ENCODE data around the gene MAPK8. TPM values are rescaled to one million over a fixed set of nuclear protein-coding genes. Genes with fewer than 3 reads are reported as not detected.
"Not testable (repeated sequence)": the region's sequence is repeated elsewhere in the genome, so short reads cannot be mapped to it uniquely, and the experiment has no call there.

MAPK8 gene
- polyA plus RNA-seq, 2 donors, result 14.5 to 16.1 TPM

GRCh38 chr10:48416584-48417232, 110.2 kb downstream of the MAPK8 start:
- no peak overlapping the region for H3K4me3 ChIP-seq (ENCODE audit: low read depth in 1 of 2, low read length in 2 of 2)
- H3K4me1 ChIP-seq (ENCODE audit: control insufficient read depth in 2 of 2, insufficient read depth in 2 of 2, low read length in 1 of 2), result no peaks in the 10 kb centered on the region
- H3K27ac ChIP-seq (ENCODE audit: low read depth in 2 of 2, low read length in 1 of 2), result no peak overlapping the region
- no peaks in the 10 kb centered on the region for H3K36me3 ChIP-seq (ENCODE audit: control insufficient read depth in 2 of 2, insufficient read depth in 2 of 2, low read length in 1 of 2)
- no peaks in the 10 kb centered on the region for H3K27me3 ChIP-seq (ENCODE audit: control insufficient read depth in 1 of 2, insufficient read depth in 2 of 2, low read length in 2 of 2)
- H3K9me3 ChIP-seq (ENCODE audit: control insufficient read depth in 2 of 2, insufficient read depth in 1 of 2, low read depth in 1 of 2, low read length in 1 of 2), result peaks cover 0 to 4% of the 10 kb centered on the region in 2 donors
- 80 to 86% methylated on average over 2 of the region's 2 CpGs for WGBS, 2 donors

- no peaks in the 10 kb centered on the region for H3K4me1 ChIP-seq (ENCODE audit: control insufficient read depth in 2 of 2, insufficient read depth in 2 of 2, low read length in 1 of 2)
- no peaks in the 10 kb centered on the region for H3K9me3 ChIP-seq (ENCODE audit: control insufficient read depth in 2 of 2, insufficient read depth in 1 of 2, low read depth in 1 of 2, low read length in 1 of 2)
- WGBS, 2 donors, result 69 to 80% methylated on average over 1 of the region's 1 CpG
- H3K36me3 ChIP-seq (ENCODE audit: control insufficient read depth in 2 of 2, insufficient read depth in 2 of 2, low read length in 1 of 2), result no peaks in the 10 kb centered on the region
- no peak overlapping the region for H3K4me3 ChIP-seq (ENCODE audit: low read depth in 1 of 2, low read length in 2 of 2)
- no peak overlapping the region for H3K27ac ChIP-seq (ENCODE audit: low read depth in 2 of 2, low read length in 1 of 2)
- no peaks in the 10 kb centered on the region for H3K27me3 ChIP-seq (ENCODE audit: control insufficient read depth in 1 of 2, insufficient read depth in 2 of 2, low read length in 2 of 2)
Observed at GRCh38 chr10:48417374-48417773, 110.9 kb downstream of the MAPK8 start.

- no peaks in the 10 kb centered on the region for H3K27me3 ChIP-seq (ENCODE audit: control insufficient read depth in 1 of 2, insufficient read depth in 2 of 2, low read length in 2 of 2)
- no peaks in the 10 kb centered on the region for H3K36me3 ChIP-seq (ENCODE audit: control insufficient read depth in 2 of 2, insufficient read depth in 2 of 2, low read length in 1 of 2)
- no peak overlapping the region for H3K27ac ChIP-seq (ENCODE audit: low read depth in 2 of 2, low read length in 1 of 2)
- 80 to 81% methylated on average over 5 of the region's 5 CpGs for WGBS, 2 donors
- H3K9me3 ChIP-seq (ENCODE audit: control insufficient read depth in 2 of 2, insufficient read depth in 1 of 2, low read depth in 1 of 2, low read length in 1 of 2), result no peaks in the 10 kb centered on the region
- H3K4me1 ChIP-seq (ENCODE audit: control insufficient read depth in 2 of 2, insufficient read depth in 2 of 2, low read length in 1 of 2), result no peaks in the 10 kb centered on the region
- H3K4me3 ChIP-seq (ENCODE audit: low read depth in 1 of 2, low read length in 2 of 2), result no peak overlapping the region
Observed at GRCh38 chr10:48418189-48418788, 111.8 kb downstream of the MAPK8 start.

GRCh38 chr10:48419714-48420113, 113.2 kb downstream of the MAPK8 start:
- Histone ChIP-seq H3K27ac (ENCODE audit: low read depth in 2 of 2, low read length in 1 of 2) (no peak overlapping the region), H3K27me3 (ENCODE audit: control insufficient read depth in 1 of 2, insufficient read depth in 2 of 2, low read length in 2 of 2) (no peaks in the 10 kb centered on the region), H3K4me3 (ENCODE audit: low read depth in 1 of 2, low read length in 2 of 2) (no peak overlapping the region), H3K4me1 (ENCODE audit: control insufficient read depth in 2 of 2, insufficient read depth in 2 of 2, low read length in 1 of 2) (no peaks in the 10 kb centered on the region), H3K9me3 (ENCODE audit: control insufficient read depth in 2 of 2, insufficient read depth in 1 of 2, low read depth in 1 of 2, low read length in 1 of 2) (no peaks in the 10 kb centered on the region), H3K36me3 (ENCODE audit: control insufficient read depth in 2 of 2, insufficient read depth in 2 of 2, low read length in 1 of 2) (no peaks in the 10 kb centered on the region)
- 94% methylated on average over 4 of the region's 4 CpGs for WGBS, 2 donors

- not testable (repeated sequence) for H3K9me3 ChIP-seq (ENCODE audit: control insufficient read depth in 2 of 2, insufficient read depth in 1 of 2, low read depth in 1 of 2, low read length in 1 of 2); H3K27me3 ChIP-seq (ENCODE audit: control insufficient read depth in 1 of 2, insufficient read depth in 2 of 2, low read length in 2 of 2); H3K4me3 ChIP-seq (ENCODE audit: low read depth in 1 of 2, low read length in 2 of 2); H3K36me3 ChIP-seq (ENCODE audit: control insufficient read depth in 2 of 2, insufficient read depth in 2 of 2, low read length in 1 of 2); H3K27ac ChIP-seq (ENCODE audit: low read depth in 2 of 2, low read length in 1 of 2); H3K4me1 ChIP-seq (ENCODE audit: control insufficient read depth in 2 of 2, insufficient read depth in 2 of 2, low read length in 1 of 2)
- WGBS, 2 donors, result 74 to 80% methylated on average over 2 of the region's 2 CpGs
Observed at GRCh38 chr10:48421862-48422261, 115.4 kb downstream of the MAPK8 start.

GRCh38 chr10:48423884-48424283, 117.4 kb downstream of the MAPK8 start:
- Histone ChIP-seq H3K27ac (ENCODE audit: low read depth in 2 of 2, low read length in 1 of 2) (no peak overlapping the region), H3K9me3 (ENCODE audit: control insufficient read depth in 2 of 2, insufficient read depth in 1 of 2, low read depth in 1 of 2, low read length in 1 of 2) (no peaks in the 10 kb centered on the region), H3K4me3 (ENCODE audit: low read depth in 1 of 2, low read length in 2 of 2) (no peak overlapping the region), H3K27me3 (ENCODE audit: control insufficient read depth in 1 of 2, insufficient read depth in 2 of 2, low read length in 2 of 2) (no peaks in the 10 kb centered on the region), H3K36me3 (ENCODE audit: control insufficient read depth in 2 of 2, insufficient read depth in 2 of 2, low read length in 1 of 2) (no peaks in the 10 kb centered on the region), H3K4me1 (ENCODE audit: control insufficient read depth in 2 of 2, insufficient read depth in 2 of 2, low read length in 1 of 2) (no peaks in the 10 kb centered on the region)
- 94 to 95% methylated on average over 4 of the region's 4 CpGs for WGBS, 2 donors

GRCh38 chr10:48428896-48429295, 122.4 kb downstream of the MAPK8 start:
- H3K27me3 ChIP-seq (ENCODE audit: control insufficient read depth in 1 of 2, insufficient read depth in 2 of 2, low read length in 2 of 2), result no peaks in the 10 kb centered on the region
- no peaks in the 10 kb centered on the region for H3K9me3 ChIP-seq (ENCODE audit: control insufficient read depth in 2 of 2, insufficient read depth in 1 of 2, low read depth in 1 of 2, low read length in 1 of 2)
- WGBS, 2 donors, result 96 to 97% methylated on average over 3 of the region's 3 CpGs
- no peak overlapping the region for H3K27ac ChIP-seq (ENCODE audit: low read depth in 2 of 2, low read length in 1 of 2)
- H3K4me3 ChIP-seq (ENCODE audit: low read depth in 1 of 2, low read length in 2 of 2), result no peak overlapping the region
- no peaks in the 10 kb centered on the region for H3K4me1 ChIP-seq (ENCODE audit: control insufficient read depth in 2 of 2, insufficient read depth in 2 of 2, low read length in 1 of 2)
- no peaks in the 10 kb centered on the region for H3K36me3 ChIP-seq (ENCODE audit: control insufficient read depth in 2 of 2, insufficient read depth in 2 of 2, low read length in 1 of 2)

- WGBS, 2 donors, result 76 to 86% methylated on average over 1 of the region's 1 CpG
- H3K4me1 ChIP-seq (ENCODE audit: control insufficient read depth in 2 of 2, insufficient read depth in 2 of 2, low read length in 1 of 2), result no peaks in the 10 kb centered on the region
- no peaks in the 10 kb centered on the region for H3K36me3 ChIP-seq (ENCODE audit: control insufficient read depth in 2 of 2, insufficient read depth in 2 of 2, low read length in 1 of 2)
- no peak overlapping the region for H3K27ac ChIP-seq (ENCODE audit: low read depth in 2 of 2, low read length in 1 of 2)
- H3K27me3 ChIP-seq (ENCODE audit: control insufficient read depth in 1 of 2, insufficient read depth in 2 of 2, low read length in 2 of 2), result no peaks in the 10 kb centered on the region
- no peaks in the 10 kb centered on the region for H3K9me3 ChIP-seq (ENCODE audit: control insufficient read depth in 2 of 2, insufficient read depth in 1 of 2, low read depth in 1 of 2, low read length in 1 of 2)
- no peak overlapping the region for H3K4me3 ChIP-seq (ENCODE audit: low read depth in 1 of 2, low read length in 2 of 2)
Observed at GRCh38 chr10:48429309-48429708, 122.8 kb downstream of the MAPK8 start.

- H3K27me3 ChIP-seq (ENCODE audit: control insufficient read depth in 1 of 2, insufficient read depth in 2 of 2, low read length in 2 of 2), result no peaks in the 10 kb centered on the region
- 90% methylated on average over 4 of the region's 4 CpGs for WGBS, 2 donors
- H3K4me1 ChIP-seq (ENCODE audit: control insufficient read depth in 2 of 2, insufficient read depth in 2 of 2, low read length in 1 of 2), result no peaks in the 10 kb centered on the region
- peaks cover 3 to 4% of the 10 kb centered on the region in 2 donors for H3K36me3 ChIP-seq (ENCODE audit: control insufficient read depth in 2 of 2, insufficient read depth in 2 of 2, low read length in 1 of 2)
- no peak overlapping the region for H3K27ac ChIP-seq (ENCODE audit: low read depth in 2 of 2, low read length in 1 of 2)
- no peak overlapping the region for H3K4me3 ChIP-seq (ENCODE audit: low read depth in 1 of 2, low read length in 2 of 2)
- H3K9me3 ChIP-seq (ENCODE audit: control insufficient read depth in 2 of 2, insufficient read depth in 1 of 2, low read depth in 1 of 2, low read length in 1 of 2), result no peaks in the 10 kb centered on the region
Observed at GRCh38 chr10:48430402-48430993, 124.0 kb downstream of the MAPK8 start.

GRCh38 chr10:48431871-48432270, 125.4 kb downstream of the MAPK8 start:
- Histone ChIP-seq H3K4me3 (ENCODE audit: low read depth in 1 of 2, low read length in 2 of 2) (no peak overlapping the region), H3K36me3 (ENCODE audit: control insufficient read depth in 2 of 2, insufficient read depth in 2 of 2, low read length in 1 of 2) (peaks cover 3 to 4% of the 10 kb centered on the region in 2 donors), H3K9me3 (ENCODE audit: control insufficient read depth in 2 of 2, insufficient read depth in 1 of 2, low read depth in 1 of 2, low read length in 1 of 2) (no peaks in the 10 kb centered on the region), H3K4me1 (ENCODE audit: control insufficient read depth in 2 of 2, insufficient read depth in 2 of 2, low read length in 1 of 2) (no peaks in the 10 kb centered on the region), H3K27ac (ENCODE audit: low read depth in 2 of 2, low read length in 1 of 2) (no peak overlapping the region), H3K27me3 (ENCODE audit: control insufficient read depth in 1 of 2, insufficient read depth in 2 of 2, low read length in 2 of 2) (no peaks in the 10 kb centered on the region)

Data from esophagus (tissue), 2 donors.